Ishikawa (cell line): Measurements from ENCODE around the gene LOXHD1.

Source experiments
- CREB1 ChIP-seq: IDR thresholded peaks from 2 replicates; pipeline ENCODE4 v1.6.1; 2012; ENCODE audit warnings: low read depth
- FOXM1 ChIP-seq: IDR thresholded peaks from 2 replicates; pipeline ENCODE4 v1.6.1; 2012; ENCODE audit warnings: low read depth, borderline replicate concordance
- RAD21 ChIP-seq: IDR thresholded peaks from 2 replicates; pipeline ENCODE4 v1.6.1; 2012; ENCODE audit warnings: low read depth
- TCF12 ChIP-seq: IDR thresholded peaks from 2 replicates; pipeline ENCODE4 v1.6.1; 2012; ENCODE audit warnings: low read depth
- TEAD4 ChIP-seq: IDR thresholded peaks from 2 replicates; pipeline ENCODE4 v1.6.1; 2012
- YY1 ChIP-seq: IDR thresholded peaks from 2 replicates; pipeline ENCODE4 v1.6.1; 2012; ENCODE audit warnings: low read depth
- ZBTB7A ChIP-seq: IDR thresholded peaks from 2 replicates; pipeline ENCODE4 v1.6.1; 2012; ENCODE audit warnings: low read depth
- TF ChIP-seq, protein P1 (sequence below): IDR thresholded peaks from 2 replicates; pipeline ENCODE4 v1.6.1; 2012; ENCODE audit warnings: low read depth, mild to moderate bottlenecking
- TF ChIP-seq, protein P2 (sequence below): IDR thresholded peaks from 2 replicates; pipeline ENCODE4 v1.6.1; 2012

DNA sequence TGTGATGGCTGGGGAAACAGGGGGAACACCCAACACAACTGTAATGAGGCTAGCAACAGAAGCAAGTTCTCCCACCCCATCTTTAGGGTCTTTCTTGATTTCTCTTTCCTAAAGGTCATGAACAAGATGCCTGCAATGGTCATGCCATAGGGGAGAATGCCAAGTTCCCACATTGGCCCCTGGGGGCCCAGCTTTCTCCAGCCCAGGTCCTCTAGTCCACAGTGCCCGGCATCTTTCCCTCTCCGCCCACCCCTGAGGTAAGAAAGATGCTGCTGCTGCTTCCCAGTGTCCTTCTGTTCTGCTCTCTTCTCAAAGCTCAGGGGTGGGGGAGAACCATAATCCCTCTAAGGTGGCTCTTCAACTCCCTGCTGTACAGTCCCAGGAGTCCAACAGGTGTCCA lies 78.0 kb downstream of the LOXHD1 start:
- no peak for TF ChIP-seq TEAD4
- TF ChIP-seq, protein P1, sequence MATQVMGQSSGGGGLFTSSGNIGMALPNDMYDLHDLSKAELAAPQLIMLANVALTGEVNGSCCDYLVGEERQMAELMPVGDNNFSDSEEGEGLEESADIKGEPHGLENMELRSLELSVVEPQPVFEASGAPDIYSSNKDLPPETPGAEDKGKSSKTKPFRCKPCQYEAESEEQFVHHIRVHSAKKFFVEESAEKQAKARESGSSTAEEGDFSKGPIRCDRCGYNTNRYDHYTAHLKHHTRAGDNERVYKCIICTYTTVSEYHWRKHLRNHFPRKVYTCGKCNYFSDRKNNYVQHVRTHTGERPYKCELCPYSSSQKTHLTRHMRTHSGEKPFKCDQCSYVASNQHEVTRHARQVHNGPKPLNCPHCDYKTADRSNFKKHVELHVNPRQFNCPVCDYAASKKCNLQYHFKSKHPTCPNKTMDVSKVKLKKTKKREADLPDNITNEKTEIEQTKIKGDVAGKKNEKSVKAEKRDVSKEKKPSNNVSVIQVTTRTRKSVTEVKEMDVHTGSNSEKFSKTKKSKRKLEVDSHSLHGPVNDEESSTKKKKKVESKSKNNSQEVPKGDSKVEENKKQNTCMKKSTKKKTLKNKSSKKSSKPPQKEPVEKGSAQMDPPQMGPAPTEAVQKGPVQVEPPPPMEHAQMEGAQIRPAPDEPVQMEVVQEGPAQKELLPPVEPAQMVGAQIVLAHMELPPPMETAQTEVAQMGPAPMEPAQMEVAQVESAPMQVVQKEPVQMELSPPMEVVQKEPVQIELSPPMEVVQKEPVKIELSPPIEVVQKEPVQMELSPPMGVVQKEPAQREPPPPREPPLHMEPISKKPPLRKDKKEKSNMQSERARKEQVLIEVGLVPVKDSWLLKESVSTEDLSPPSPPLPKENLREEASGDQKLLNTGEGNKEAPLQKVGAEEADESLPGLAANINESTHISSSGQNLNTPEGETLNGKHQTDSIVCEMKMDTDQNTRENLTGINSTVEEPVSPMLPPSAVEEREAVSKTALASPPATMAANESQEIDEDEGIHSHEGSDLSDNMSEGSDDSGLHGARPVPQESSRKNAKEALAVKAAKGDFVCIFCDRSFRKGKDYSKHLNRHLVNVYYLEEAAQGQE, result no peak
- no peak for TF ChIP-seq RAD21
- no peak for TF ChIP-seq ZBTB7A
- TF ChIP-seq TCF12, result no peak
- TF ChIP-seq, protein P2, sequence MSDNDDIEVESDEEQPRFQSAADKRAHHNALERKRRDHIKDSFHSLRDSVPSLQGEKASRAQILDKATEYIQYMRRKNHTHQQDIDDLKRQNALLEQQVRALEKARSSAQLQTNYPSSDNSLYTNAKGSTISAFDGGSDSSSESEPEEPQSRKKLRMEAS, result no peak
- no peak for TF ChIP-seq FOXM1
- TF ChIP-seq YY1, result no peak
- no peak for TF ChIP-seq CREB1
